ENCODE measurements around the gene SNED1.

SNED1 gene

DNA sequence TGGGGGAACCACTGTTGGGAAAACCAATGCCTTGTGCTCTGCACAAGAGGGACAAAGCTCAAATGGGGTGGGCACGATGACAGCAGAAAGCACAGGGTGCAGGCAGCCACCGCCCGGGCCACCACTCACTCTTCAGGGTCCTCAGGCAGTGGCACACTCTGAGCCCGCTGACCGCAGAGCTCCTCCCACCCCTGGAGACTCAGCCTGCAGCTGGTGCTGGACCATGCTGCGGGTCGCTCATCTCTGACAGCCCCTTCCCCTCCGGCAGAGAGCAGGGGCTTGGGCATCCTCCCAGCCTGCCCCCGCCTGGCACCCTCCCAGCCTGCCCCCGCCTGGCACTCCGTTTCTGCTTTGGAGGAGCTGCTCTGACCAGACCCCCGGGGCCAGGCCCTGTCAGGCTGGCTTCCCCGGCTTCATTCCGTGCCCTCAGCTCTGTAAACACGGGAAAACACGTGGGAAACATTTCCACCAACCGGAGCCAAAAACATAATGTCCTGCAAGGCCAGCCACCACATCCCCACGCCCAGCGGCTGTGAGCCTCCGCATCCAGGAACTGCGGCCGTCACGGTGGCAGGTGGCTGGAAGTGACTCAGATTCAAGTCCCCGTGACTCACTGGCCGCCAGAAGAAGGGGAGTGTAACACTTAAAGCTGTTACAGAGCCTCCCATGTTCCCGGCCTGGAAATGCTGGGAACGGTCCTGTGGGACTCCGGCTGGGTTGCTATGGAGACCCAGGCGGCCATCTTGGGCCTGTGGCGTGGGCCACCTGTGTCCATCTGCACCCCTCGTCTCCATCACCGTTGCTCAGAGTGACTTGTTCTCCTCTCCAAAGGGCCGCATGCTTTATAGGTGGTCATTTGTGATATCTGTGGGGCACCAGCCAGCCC, 6.8 kb upstream of the SNED1 start:
- DNase-seq = peak; percentile 16
- no peaks in the 10 kb centered on the region for H3K9me3 Mint-ChIP-seq

DNA sequence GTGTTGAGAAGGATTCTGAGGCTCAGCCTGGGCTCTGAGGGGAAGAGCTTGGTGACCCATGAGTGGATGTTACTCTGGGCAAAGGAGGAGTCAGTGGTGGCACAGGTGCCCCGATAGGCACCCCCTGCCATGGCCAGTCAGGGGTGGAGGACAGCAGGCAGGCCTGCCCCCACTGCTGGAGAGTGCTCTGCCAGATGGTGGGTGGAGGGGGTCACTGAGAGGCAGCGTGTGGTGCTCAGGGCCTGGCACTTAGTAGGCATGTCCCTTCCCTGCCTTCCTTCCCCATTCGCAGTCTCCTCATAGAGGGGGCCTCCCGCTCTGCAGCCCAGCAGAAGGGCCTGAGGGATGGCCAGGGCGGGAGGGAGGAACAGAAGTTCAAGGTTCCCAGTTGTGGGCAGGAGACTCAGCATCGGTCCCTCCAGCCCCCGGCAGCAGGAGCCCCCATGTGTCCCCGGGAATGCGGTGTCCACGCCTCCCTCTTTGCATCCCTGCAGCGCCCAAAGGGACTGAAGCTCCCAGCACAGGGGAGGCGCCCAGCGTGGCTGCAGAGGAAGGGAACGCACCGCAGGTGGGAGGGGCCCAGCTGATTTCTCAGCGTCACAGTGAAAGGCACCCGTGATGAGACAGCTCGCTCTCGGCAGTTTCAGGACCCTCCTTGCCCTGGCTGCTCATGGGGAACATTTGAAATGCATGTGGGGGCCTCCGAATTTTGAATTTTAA, 5.7 kb upstream of the SNED1 start:
- no peak overlapping the region for H3K4me3 Mint-ChIP-seq
- peak; percentile 46 for DNase-seq
- H3K36me3 Mint-ChIP-seq (ENCODE audit: low read depth) = no peaks in the 10 kb centered on the region
- peaks cover 14% of the 10 kb centered on the region for H3K27me3 Mint-ChIP-seq
- peaks cover 8% of the 10 kb centered on the region for H3K4me1 Mint-ChIP-seq (ENCODE audit: low read depth)
- no peak overlapping the region for H3K27ac Mint-ChIP-seq
- H3K9me3 Mint-ChIP-seq = no peaks in the 10 kb centered on the region

More for the DNA sequence above, 6.8 kb upstream of the SNED1 start:
- Mint-ChIP-seq H3K36me3 (ENCODE audit: low read depth) (no peaks in the 10 kb centered on the region), H3K4me3 (no peak overlapping the region), H3K4me1 (ENCODE audit: low read depth) (no peaks in the 10 kb centered on the region), H3K27ac (no peak overlapping the region), H3K27me3 (peaks cover 4% of the 10 kb centered on the region)

DNA sequence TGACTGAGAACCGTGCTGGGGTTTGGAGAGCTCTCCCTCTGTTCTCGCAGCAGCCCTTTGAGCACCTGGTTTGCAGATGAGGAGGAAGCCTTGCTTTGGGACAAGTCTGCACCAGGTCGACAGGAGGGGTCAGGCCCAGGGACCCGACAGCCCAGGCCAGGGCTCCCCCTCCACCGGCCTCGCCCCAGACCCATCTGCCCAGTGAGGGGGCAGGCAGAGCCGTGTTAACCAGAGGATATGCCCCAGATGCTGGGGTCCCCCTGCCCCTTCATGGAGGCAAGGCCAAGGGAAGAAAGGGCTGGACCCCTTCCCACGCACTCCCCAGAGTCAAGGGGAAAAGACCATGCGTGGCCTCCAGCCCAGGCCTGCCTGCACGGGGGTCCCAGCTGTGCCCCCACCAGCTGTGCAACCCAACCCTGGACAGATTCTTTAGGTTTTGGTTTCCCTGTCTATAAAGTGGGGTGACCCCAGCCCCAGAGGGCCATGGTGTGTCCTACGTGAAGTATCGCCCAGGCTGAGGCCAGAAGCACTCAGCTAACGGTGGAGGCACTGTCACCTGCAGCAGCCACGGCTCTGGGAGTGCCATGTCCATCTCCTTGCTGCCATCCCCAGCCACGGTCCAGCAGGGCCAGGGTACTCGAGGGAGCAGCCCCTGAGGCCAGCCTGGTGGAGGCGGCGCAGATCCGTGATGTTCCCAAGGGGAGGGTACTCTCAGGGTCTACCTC, 4.8 kb upstream of the SNED1 start:
- peak; percentile 21 for DNase-seq
- no peak overlapping the region for H3K27ac Mint-ChIP-seq
- no peaks in the 10 kb centered on the region for H3K9me3 Mint-ChIP-seq
- no peaks in the 10 kb centered on the region for H3K36me3 Mint-ChIP-seq (ENCODE audit: low read depth)
- no peak overlapping the region for H3K4me3 Mint-ChIP-seq
- H3K4me1 Mint-ChIP-seq (ENCODE audit: low read depth) = peaks cover 8% of the 10 kb centered on the region
- peaks cover 14% of the 10 kb centered on the region for H3K27me3 Mint-ChIP-seq

DNA sequence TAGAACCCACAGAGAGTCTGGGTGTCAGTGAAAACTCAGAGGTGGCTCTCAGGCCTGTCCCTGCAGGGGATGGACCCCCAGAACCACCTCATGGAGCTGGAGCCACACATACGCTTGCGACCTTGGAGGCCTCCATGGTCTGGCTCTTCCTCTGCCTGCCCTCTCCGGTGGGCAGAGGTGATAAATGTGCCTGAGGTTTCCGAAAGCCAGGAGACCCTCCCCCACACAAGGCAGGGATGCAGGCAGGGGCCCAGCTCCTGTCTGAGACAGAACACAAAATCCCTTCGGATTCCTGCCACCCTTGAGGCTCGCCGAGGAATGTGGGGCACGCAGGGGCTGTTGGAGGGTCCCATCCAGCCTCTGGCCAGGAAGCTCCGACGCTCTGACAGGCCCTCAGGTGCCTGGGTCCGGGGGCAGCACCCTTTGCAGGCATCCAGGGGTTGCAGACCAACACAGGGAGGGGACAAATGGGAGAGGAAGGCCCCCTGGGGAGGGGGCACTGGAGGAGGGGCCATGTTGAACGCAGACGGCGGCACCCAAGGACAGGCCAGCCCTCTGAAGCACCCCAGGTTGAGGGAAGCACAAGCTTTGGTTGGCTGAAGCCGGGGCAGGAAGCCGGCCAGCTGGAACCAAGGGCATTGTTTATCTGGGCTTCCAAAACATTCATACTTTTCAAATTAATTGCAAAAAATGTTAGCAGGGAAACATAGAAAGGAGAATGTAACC, 4.1 kb upstream of the SNED1 start:
- Mint-ChIP-seq H3K9me3 (no peaks in the 10 kb centered on the region), H3K4me1 (ENCODE audit: low read depth) (peaks cover 8% of the 10 kb centered on the region), H3K27me3 (peaks cover 14% of the 10 kb centered on the region), H3K27ac (no peak overlapping the region), H3K4me3 (no peak overlapping the region), H3K36me3 (ENCODE audit: low read depth) (no peaks in the 10 kb centered on the region)
- peak; percentile 3 for DNase-seq

DNA sequence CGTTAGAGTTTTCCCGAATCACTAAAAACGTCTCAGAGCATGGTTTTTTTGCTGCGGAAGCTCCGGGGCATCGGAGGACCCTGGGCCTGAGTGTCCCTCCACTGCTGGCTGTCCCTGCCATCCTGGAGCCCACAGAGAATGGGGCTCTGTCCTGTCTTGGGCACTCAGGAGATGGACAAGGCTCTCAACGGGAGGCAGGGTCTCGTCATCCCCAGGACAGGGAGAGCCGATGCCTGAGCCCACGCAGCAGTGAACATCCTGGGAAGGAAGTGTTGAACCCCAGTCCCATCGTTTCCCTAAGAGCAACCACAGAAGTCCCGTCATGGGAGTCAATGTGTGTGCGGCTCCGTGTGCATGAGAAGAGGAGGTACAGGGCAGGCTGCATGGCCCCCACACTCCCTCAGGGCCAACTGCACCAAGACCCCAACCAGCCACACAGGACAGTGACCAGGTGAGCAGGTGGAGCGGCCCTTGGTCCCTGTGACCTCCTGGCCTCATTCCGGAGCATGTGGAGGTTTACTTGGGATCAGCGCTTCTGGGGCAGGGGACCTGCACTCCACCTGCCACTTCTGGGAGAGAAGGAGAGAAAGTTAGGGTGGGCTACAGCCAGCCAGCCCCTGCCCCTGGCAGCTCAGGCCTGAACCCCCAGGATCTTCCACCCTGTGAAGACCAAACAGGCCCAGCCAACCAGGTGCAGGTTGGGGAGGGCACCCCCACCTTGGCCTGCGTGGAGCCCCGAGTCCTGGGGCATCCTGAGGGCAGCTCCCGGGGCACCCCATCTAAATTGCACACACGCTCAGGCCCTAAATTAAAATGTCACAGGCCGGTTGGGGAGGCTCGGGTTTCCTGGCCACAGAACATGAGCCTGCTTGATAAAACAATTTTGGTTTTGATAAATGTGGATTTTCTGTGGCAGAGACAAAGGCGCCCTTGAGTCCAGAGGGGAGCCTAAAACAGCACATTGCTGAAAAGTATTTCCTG, 3.1 kb upstream of the SNED1 start:
- Mint-ChIP-seq H3K4me3 (no peak overlapping the region), H3K27ac (no peak overlapping the region), H3K36me3 (ENCODE audit: low read depth) (no peaks in the 10 kb centered on the region), H3K4me1 (ENCODE audit: low read depth) (peaks cover 17% of the 10 kb centered on the region), H3K27me3 (peaks cover 24% of the 10 kb centered on the region), H3K9me3 (no peaks in the 10 kb centered on the region)
- peak; percentile 19 for DNase-seq

DNA sequence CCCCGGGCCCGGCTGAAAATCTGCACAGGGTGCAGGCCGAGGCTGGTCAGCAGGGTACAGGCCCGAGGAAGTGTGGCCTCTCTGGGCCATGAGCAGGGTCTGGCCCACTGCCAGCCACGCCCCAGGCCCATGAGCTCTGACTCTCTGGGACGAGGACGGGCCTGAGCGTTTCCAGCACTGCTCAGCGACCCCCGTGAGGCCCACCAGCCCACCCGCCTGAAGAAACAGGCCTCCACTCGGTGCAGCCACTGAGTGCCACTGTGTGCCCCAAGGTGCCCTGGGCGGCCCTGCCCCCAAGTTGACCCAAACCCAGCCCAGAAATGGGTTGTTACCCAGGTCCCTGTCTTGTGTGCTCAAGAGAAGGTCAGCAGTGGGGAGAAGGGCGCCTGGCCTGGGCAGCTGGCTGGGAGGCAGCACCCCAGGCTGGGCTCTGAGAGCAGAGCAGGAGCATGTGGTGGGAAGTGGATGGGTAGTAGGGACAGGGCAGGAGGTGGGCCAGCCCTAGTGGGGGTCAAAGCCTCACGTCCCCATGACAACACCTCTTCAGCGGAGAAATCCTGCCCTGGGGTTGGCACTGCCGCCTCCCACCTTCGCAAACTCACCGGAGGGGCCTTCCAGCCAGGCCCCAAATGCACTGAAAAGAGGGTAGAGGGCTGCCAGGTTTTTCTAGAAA, 2.1 kb upstream of the SNED1 start:
- Mint-ChIP-seq H3K27ac (no peak overlapping the region), H3K9me3 (no peaks in the 10 kb centered on the region), H3K4me3 (no peak overlapping the region), H3K36me3 (ENCODE audit: low read depth) (no peaks in the 10 kb centered on the region), H3K4me1 (ENCODE audit: low read depth) (peaks cover 18% of the 10 kb centered on the region), H3K27me3 (peaks cover 28% of the 10 kb centered on the region)
- DNase-seq = peak; percentile 23

DNA sequence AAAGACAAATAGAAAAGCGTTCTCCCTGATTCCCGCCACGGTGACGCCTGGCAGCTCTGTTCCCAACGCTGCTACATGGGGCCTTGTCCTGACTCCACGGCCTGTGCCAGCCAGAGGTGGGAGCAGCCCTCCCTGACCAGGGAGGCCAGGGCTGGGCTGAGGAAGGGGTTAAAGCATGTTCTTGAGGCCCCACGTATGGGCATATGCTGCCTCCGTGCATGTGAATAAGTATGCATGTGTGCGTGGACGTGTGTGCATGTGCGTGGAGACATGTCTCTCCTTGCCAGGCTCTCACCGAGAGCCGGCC, 1.6 kb upstream of the SNED1 start:
- no peak overlapping the region for H3K4me3 Mint-ChIP-seq
- H3K27me3 Mint-ChIP-seq = peaks cover 28% of the 10 kb centered on the region
- H3K36me3 Mint-ChIP-seq (ENCODE audit: low read depth) = no peaks in the 10 kb centered on the region
- H3K4me1 Mint-ChIP-seq (ENCODE audit: low read depth) = peaks cover 18% of the 10 kb centered on the region
- H3K27ac Mint-ChIP-seq = no peak overlapping the region
- peak; percentile 25 for DNase-seq
- H3K9me3 Mint-ChIP-seq = no peaks in the 10 kb centered on the region

DNA sequence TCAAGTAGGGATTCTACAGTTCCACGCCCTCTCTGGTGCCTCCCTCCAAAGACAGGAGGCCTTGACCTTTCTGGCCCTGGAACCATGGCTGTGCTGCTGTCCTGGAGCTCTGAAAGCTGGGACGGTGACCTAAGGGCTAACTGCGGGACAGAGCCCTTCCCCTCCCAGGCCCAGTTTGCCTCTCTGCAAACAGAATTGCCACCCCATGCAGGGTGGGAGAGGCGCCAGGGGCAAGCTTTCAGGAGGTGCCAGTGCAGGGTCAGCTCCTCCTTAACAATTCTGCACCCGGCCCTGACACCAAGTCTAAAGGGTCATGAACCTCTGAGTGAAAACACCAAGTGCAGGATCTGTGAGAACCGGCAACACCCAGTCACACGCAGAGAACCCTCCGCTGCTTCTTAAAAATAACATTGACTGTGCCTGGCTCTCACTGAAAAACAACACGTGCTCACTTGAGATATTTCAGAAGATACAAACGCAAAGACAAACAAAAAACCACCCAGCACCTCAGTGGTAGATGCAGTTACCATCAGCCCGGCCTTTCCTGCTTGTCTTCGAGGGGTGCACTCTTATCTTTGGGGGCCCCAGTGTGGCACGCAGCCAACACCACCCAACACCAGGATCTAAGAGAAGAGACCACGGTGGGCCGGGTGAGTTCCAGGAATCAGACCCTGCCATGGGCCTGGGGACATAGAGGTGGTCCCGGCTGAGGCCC, 1.1 kb upstream of the SNED1 start:
- Mint-ChIP-seq H3K27me3 (peaks cover 28% of the 10 kb centered on the region), H3K9me3 (no peaks in the 10 kb centered on the region), H3K4me1 (ENCODE audit: low read depth) (peaks cover 18% of the 10 kb centered on the region), H3K4me3 (peak overlapping the region; percentile 46), H3K27ac (peak overlapping the region; percentile 60), H3K36me3 (ENCODE audit: low read depth) (no peaks in the 10 kb centered on the region)
- DNase-seq = peak; percentile 31

DNA sequence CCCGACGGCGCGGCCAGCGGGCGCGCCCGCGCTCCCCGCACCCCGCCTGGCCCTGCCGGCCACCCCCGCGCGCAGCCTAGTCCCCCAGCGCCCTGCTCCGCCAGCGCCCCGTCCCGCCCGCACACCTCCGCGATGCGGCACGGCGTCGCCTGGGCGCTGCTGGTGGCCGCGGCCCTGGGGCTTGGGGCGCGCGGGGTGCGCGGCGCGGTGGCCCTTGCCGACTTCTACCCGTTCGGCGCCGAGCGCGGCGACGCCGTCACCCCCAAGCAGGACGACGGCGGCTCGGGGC, 232 bp downstream of the SNED1 start:
- Mint-ChIP-seq H3K27ac (no peak overlapping the region), H3K27me3 (peaks cover 28% of the 10 kb centered on the region), H3K4me1 (ENCODE audit: low read depth) (peaks cover 18% of the 10 kb centered on the region), H3K9me3 (peaks cover 6% of the 10 kb centered on the region), H3K4me3 (no peak overlapping the region), H3K36me3 (ENCODE audit: low read depth) (peaks cover 4% of the 10 kb centered on the region)
- no peak for DNase-seq

DNA sequence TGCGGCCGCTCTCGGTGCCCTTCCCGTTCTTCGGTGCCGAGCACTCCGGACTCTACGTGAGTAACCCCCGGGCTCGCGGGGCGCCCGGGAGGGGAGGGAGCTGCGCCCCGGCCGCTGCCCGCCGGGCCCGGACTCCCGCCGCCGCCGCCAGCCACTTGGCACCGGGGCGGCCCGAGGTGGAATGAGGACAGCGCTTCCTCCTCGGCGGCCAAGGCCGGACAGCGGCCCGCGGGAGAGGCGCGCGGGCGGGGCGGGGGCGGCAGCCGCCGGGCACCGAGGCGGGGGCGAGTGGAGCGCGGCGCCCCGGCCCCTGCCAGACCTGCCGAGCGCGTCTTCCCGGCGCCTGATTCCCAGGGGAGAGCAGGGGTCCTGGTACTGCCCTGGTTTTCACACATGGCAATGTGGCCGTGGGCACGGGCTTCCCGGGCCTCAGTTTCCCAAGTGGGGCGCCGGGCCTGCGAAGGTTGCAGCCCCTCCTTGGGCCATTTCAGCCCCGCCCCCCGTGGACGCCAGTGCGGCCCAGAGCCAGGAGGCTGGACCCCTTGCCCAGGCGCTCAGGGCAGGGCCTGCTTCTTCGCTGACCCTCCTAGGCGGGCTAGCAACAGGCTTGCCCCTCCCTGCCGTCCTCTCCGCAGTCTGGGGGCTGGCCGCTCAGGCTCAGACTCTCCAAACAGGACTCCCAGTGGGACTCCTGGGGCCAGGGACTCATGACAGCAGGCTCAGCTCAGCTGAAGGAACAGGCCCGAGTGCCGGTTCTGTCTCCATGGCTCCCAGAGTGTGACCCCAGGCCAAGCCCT, 775 bp downstream of the SNED1 start:
- DNase-seq = no peak
- H3K27ac Mint-ChIP-seq = no peak overlapping the region
- peaks cover 11% of the 10 kb centered on the region for H3K9me3 Mint-ChIP-seq
- peak overlapping the region; percentile 1 for H3K4me3 Mint-ChIP-seq
- peaks cover 18% of the 10 kb centered on the region for H3K4me1 Mint-ChIP-seq (ENCODE audit: low read depth)
- H3K27me3 Mint-ChIP-seq = peaks cover 28% of the 10 kb centered on the region
- H3K36me3 Mint-ChIP-seq (ENCODE audit: low read depth) = peaks cover 7% of the 10 kb centered on the region

DNA sequence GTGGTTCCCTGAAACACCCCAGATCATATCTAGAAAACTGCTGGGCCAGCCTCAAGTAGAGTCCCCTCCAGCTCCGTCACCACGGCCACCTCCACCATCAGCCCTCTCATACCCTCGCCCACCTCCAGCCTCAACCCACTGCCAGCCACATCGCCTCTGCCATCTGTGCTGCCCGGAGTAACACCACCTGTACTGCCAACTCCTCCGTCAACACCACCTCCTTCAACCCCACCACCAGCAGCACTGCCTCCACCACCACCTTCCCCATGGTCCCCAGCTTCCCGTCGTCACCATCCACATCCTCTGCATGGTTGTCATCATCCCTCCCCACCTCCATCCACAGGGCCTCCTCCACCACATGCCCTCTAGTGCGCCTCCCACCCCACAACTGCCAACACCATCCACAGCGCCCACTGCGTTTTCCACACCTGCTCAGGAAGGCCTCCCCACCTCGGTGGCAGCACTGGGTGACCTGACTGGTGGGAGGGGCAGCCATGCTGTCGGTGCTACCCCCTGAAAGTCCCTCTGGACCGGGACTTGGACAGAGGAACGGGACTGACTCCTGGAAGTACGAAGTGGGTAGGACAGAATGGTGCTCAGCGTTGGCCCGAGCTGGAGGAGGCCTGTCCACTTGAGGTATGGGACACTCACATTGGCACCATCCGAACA, 1.6 kb downstream of the SNED1 start:
- H3K27ac Mint-ChIP-seq = no peak overlapping the region

More for the DNA sequence above, 1.6 kb downstream of the SNED1 start:
- Mint-ChIP-seq H3K9me3 (peaks cover 12% of the 10 kb centered on the region), H3K27me3 (peaks cover 28% of the 10 kb centered on the region), H3K4me1 (ENCODE audit: low read depth) (peaks cover 18% of the 10 kb centered on the region), H3K36me3 (ENCODE audit: low read depth) (peaks cover 7% of the 10 kb centered on the region), H3K4me3 (peak overlapping the region; percentile 1)
- peak; percentile 25 for DNase-seq
